GM23248 (cell line): ENCODE measurements around the gene CMTM7.

Experiments used
- EZH2 ChIP-seq: fragments of 200-600 bp; sonication (generic); IDR thresholded peaks from 2 replicates; pipeline ENCODE4 v1.6.1; 2018; ENCODE audit warnings: antibody characterized with exemption, mild to moderate bottlenecking; ENCODE audit not compliant: insufficient read depth, poor library complexity, severe bottlenecking
- EZH2phosphoT487 ChIP-seq: fragments of 200-600 bp; sonication (generic); IDR thresholded peaks from 2 replicates; pipeline ENCODE4 v1.6.1; 2018; ENCODE audit warnings: antibody characterized with exemption, moderate library complexity, mild to moderate bottlenecking, low read depth; ENCODE audit not compliant: insufficient read depth

GRCh38 chr3:32457971-32458471 lies 66.4 kb downstream of the CMTM7 start:
- no peak for TF ChIP-seq EZH2phosphoT487
- no peak for TF ChIP-seq EZH2
